DLD1 (cell line): ENCODE results near the gene NR2C2.
"Not testable (repeated sequence)": the region's sequence is repeated elsewhere in the genome, so short reads cannot be mapped to it uniquely, and the experiment has no call there.

ENCODE experiments used
- in situ Hi-C: cut with HindIII; loops from 2 replicates; pipeline ENCODE4 v1.10.0; 2017; ENCODE audit warnings: low sequenced_read_pairs

NR2C2 gene

DNA sequence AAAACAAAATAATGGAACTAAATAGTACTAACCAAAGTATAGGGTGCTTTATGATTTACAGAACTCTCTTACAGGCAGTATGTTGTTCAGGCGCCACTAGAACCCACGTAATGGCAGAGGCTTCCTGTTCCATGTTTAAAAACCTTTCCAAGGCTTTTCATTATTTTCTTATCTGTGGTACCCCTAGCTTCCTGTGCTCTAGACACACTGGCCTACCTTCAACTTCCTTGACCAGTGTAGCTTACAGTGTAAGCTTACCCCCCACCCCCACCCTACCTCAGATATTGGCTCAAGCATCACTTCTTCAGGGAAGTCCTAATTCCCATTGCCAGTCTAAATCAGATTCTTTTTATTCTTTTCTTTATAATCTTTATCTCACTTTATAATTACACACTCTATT, 2.9 kb downstream of the NR2C2 start:
- in situ Hi-C loops: no loop called here

GRCh38 chr3:14957153-14957552, 9.8 kb downstream of the NR2C2 start:
- in situ Hi-C loops: no loop called here

DNA sequence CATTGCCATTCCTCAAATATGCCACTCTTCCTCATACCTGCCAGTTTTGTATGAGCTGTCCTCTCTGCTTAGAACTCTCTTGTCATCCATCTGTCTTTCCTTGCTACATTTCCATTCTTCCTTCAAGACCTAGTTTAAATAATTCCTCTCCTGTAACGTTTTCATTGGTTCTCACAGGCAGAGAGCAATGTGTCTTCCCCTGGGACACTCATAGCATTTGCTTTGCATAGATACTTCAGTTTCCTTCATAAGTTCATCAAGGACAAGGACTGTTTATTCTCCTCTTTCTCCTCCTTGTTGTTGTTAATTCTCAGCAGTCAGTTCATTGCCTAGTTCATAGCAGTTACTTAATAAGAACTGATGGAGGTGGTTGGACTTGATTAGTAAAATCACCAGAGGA, 10.5 kb downstream of the NR2C2 start:
- in situ Hi-C loops: no loop called here

GRCh38 chr3:14959359-14959943, 12.1 kb downstream of the NR2C2 start:
- in situ Hi-C loops: no loop called here

DNA sequence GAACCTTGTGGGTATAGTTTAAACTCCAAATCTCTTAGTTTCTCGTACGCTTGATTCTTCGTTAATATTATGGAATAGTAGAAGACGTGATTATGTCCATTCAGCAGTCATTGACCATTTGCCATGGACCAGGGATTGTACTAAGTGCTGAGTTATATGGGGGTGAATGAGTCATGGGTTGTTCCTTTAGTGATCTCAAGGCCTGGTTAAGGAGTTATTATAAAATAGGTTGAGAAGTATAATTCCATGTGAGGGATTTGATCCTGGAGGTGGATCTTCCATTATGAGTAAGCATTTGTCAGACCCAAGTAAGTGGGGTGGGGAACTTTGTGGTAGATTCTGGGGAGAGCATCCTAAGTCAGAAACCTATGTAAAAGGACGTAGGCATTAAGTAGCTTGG, 15.4 kb downstream of the NR2C2 start:
- in situ Hi-C loops: no loop called here

DNA sequence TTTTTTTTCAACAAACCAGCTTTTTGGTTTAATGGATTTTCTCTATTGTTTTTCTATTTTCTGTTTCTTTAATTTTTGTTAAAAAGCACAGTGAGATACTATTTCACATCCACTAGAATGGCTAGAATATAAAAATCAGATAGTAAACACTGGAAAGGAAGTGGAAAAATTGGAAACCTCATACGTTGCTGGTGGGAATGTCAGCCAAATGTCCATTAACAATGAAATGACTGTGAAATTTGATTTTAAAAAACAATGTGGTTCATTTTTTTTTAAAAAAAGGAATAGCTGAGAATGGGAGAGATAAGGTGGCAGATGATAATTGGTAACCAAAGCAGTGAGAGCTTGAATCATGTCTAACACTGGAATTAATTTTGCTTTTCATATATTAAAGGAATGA, 19.9 kb downstream of the NR2C2 start:
- in situ Hi-C loops: no loop called here

- in situ Hi-C loops: no loop called here
Measured at GRCh38 chr3:14969671-14970070, 22.3 kb downstream of the NR2C2 start.

DNA sequence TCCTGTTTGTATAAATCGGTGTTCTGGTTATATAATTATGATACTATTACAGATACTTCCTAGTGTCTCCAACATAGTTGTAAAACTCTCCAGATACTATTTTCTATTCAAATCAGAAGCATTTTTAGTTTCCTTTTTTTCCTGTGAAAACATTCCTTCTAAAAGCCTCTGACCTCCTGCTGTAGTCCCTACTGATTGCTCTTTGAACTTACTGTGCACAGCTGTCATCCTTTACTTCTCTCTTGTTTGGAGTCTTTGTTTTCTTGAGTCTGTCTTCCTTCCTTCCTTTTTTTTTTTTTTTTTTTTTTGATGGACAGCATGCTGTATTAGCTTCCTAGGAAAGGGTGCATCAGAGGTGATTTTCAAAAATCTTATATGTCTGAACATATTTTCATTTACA, 28.9 kb downstream of the NR2C2 start:
- in situ Hi-C loops: no loop called here

- in situ Hi-C loops: no loop called here
Measured at GRCh38 chr3:14980689-14981088, 33.3 kb downstream of the NR2C2 start.

DNA sequence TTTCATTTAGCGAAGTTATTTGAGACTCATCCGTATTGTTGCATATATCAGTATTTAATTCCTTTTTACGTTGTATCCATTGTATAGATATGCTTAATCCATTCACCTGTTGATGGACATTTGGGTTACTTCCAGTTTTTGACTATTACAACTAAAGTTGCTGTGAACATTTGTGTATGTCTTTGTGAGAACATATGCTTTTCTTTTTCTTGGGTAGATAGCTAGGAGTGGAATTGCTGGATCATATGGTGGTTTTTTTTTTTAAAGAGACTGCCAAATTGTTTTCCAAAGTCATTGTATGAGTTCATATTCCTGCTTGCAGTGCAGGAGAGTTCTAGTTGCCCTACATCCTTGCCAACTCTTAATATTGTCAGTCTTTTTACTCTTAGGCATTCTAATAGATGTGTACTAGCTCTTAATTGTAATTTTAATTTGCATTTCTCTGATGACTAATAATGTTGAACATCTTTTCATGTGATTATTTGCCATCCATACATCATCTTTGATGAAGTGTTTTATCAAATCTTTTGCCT, 37.3 kb downstream of the NR2C2 start:
- in situ Hi-C loops: no loop called here

DNA sequence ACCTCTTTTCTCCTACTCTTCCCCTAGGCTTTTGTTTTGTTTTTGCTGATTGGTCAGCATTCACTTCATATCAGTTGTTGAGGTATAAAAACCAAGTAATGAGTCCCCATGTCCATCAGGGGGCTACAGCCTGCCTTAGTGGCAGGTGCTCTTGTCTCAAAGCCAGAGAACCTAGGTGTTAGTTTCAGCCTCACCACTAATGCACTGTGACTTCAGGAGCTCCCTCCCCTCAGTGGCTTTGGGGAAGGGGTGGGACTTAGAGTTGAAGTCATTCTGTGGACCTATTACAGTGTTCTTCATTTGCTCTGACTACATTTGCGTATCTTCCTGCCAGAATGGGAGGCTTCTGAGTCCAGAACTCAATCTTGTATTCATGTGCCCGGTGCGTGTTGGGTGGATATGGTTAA, 41.6 kb downstream of the NR2C2 start:
- in situ Hi-C loops: no loop called here

DNA sequence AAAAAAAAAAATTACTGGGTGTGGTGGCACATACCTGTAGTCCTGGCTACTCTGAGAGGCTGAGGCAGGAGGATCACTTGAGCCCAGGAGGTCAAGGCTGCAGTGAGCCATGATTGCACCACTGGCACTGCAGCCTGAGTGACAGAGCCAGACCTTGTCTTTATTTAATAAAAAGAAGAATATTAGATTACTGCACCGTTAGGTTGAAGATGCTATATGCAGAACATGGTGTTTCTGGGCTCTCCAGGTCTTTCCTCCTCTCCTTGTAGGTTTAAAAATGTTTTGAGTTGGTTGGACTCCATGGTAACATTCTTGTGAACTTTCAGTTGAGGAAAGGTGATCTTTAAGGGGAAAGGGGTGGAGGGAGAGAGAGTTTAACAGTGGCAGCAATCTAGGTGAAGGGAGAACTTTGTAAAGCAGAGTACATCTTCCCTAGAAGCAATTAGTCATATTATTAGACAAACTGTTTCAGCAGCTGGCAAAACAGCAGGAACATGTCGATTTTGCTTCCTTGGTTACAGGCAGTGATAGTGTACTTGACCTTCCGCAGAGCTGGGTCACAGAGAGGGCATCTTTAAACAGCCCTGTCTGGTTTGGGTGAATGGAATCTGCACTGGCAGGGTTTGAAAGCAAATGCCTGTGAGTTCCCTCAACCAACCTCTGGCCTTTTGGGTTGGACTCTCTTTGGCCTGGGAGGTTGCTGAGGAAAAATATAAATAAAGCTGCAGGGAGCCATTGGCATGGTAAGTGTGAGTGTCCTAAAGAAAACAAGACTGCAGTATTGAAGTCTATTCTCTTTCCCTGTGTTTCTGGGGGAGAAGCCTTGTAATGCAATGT, 42.8 kb downstream of the NR2C2 start:
- in situ Hi-C loops: no loop called here

- in situ Hi-C loops: no loop called here
Measured at GRCh38 chr3:14990780-14991148, 43.4 kb downstream of the NR2C2 start.

DNA sequence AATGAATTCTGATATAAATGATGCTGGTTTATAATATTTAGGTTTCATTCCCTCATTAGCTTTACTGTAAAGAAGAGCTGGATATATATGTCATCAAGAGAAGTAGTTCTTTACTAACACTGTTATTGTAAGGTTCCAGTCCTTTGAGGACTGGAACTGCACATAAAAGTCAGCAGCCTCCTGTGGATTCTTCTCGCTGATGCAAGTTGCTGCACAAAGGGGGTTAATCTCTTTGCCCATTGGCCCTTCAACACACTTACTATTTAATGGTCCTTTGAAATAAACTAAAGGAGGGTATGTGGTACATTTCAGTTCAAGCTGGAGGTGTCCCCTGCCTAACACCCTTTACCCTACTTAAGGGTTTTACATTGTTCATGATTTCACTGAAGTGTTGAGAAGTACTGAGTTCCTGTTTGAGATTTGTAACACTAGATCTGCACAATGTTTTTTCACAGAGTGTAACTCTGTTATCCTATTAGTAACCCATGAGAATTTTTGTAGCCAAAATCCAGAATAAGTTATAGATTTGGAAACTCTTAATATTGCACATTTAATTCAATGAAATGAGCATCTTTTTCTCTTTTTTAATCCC, 43.9 kb downstream of the NR2C2 start:
- in situ Hi-C loops: no loop called here

GRCh38 chr3:14991818-14992612, 44.6 kb downstream of the NR2C2 start:
- in situ Hi-C loops: no loop called here

- in situ Hi-C loops: no loop called here
Measured at GRCh38 chr3:14997941-14998340, 50.6 kb downstream of the NR2C2 start.

GRCh38 chr3:14999182-14999581, 51.8 kb downstream of the NR2C2 start:
- in situ Hi-C loops: not testable (repeated sequence)

- in situ Hi-C loops: no loop called here
Measured at GRCh38 chr3:15007681-15008141, 60.3 kb downstream of the NR2C2 start.

DNA sequence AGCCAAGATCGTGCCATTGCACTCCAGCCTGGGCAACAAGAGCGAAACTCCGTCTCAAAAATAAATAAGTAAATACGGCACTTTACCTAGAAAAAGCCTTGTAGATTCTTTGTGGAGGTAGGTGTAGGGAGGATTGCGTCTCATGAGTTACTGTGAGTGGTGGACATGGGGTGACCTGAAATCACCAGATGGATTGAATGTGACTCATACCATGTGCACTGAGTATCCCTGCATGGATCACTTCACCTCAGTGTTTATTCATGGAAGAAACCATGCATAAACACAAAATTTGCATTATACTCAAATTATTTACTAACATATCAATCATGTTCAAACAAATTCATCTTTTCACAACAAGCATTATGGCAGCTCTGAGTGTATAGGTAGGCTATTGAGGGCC, 61.8 kb downstream of the NR2C2 start:
- in situ Hi-C loops: no loop called here

GRCh38 chr3:15010664-15011063, 63.3 kb downstream of the NR2C2 start:
- in situ Hi-C loops: no loop called here

DNA sequence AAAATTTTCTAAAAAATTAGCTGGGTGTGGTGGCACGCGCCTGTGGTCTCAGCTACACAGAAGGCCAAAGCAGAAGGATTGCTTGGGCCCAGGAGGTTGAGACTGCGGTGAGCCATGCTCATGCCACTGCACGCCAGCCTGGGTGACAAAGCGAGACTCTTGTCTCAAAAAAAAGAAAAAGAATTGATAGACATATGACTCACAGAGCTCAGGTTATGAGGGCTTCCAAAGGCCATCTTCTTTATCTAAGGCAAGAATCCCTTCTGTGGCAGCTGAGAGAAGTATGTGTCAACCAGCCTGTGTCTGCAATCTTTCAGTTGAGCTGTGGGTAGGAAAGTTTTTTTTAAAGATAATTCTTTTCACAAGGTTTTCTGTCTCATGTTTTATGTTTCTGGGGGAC, 63.8 kb downstream of the NR2C2 start:
- in situ Hi-C loops: no loop called here
